ACHN (cell line): ENCODE results near the gene PRF1.
"Not testable (repeated sequence)": the region's sequence is repeated elsewhere in the genome, so short reads cannot be mapped to it uniquely, and the experiment has no call there.

Experiments used
- DNase-seq: peaks from one replicate; pipeline ENCODE4 v3.0.0-alpha.2; 2015
- in situ Hi-C: cut with HindIII; loops from 2 replicates; pipeline ENCODE4 v1.10.0; 2017; ENCODE audit warnings: low sequenced_read_pairs, low pct_ligation_motif_present, low pct_unique_long_range_greater_than_20kb

PRF1 gene

DNA sequence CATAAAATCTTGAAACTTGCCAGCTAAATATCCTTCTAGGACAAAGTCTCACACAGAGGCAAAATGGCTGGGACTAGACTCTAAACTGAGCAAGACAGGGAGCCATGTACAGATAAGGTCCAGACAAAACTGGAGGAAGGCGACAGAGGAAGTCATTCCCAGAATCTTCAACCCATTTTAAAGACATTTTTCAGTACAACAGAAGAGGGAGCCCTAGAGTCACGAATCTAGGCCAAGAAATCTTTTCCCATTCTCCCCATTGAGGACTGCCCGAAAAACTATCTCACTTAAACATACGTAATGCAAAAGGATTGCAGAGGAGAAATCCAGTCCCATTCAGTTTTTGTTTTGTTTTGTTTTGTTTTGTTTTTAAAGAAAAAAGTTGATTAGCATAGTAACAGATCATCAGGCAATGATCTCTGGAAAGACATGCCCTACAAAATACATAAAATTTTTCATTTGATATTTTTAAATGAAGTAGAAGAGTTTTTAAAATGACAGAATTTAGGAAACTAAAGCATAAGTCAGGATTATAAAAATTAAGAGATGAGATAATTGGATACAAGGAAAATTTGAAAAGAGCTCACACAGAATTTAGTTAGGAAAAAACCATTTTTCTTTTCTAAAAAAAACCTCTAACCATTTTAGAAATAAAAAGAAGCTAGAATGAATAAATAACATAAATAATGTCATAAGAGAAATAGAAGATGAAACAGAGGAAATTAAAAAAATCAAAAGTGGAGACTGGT is 16.9 kb upstream of the PRF1 start:
- in situ Hi-C loops: no loop called here
- DNase-seq: peak; percentile 49

DNA sequence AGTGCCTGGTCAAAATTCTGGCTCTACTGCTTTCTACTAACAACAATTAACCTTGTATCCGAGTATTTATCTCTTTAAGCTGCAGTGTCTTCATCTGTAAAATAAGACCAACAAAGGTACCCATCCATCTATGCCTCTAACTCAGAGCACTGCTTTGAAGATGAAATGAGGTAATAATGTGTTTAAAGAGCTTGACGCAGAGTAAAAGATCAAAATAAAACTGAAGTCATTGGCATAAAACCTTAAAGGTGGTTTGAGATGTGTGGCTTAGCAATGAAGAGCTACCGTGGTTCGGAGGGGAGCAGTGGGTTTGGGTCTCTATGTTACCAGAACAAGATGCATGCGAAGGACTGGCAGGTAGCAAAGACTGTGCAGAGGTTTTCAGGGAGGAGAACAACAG is 16.1 kb upstream of the PRF1 start:
- in situ Hi-C loops: no loop called here
- no peak for DNase-seq

DNA sequence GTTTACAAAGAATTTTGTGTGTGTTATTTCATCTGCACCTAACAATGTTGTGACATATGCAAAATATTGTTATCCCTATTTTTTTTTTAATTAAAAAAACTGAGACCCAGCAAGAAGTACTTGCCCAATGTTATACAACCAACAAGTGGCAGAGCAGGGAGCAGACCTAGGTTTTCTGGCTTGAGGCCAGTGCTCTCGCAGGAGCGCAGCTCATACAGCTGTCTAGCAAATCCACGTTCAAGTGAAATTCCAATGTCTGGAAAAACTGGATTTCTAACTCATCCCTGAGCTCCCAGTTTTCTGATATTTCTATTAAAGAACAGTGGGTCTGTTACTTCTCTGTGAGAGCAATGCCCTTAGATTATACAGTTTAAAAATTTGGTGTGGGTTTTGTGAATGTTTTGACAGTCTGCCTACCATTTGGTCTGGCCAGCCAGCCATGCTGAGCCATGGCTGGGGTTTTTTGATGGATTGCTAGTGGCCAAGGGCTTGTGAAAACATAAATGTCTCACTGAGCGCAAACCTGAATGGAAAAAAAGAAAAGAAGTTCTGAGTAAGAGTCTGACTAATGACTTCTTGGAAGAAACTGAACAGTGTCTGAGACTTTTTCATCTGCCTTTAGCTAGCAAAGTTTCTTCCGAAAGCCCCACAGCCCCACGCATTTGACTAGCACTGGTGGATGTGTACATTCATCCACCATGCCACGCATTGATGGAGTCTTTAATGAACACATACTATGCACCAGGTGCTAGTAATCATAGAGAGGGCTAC is 15.4 kb upstream of the PRF1 start:
- in situ Hi-C loops: no loop called here
- no peak for DNase-seq

DNA sequence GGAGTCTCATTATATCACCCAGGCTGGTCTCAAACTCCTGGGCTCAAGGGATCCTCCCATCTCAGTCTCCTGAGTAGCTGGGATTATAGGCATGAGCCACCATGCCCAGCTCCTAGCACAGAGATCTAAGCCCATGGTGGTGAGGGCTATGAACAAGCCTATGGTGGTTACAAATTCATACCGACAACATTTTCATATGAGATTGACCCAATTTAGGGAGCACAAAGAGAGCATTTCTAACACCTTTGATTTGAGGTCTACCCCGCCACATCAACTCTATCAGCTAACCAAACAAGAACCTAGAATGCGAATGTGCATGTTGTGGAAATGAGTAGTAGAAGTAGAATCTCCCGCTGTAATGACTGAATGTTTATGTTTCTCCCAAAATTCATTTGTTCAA is 14.2 kb upstream of the PRF1 start:
- DNase-seq: no peak
- in situ Hi-C loops: no loop called here

DNA sequence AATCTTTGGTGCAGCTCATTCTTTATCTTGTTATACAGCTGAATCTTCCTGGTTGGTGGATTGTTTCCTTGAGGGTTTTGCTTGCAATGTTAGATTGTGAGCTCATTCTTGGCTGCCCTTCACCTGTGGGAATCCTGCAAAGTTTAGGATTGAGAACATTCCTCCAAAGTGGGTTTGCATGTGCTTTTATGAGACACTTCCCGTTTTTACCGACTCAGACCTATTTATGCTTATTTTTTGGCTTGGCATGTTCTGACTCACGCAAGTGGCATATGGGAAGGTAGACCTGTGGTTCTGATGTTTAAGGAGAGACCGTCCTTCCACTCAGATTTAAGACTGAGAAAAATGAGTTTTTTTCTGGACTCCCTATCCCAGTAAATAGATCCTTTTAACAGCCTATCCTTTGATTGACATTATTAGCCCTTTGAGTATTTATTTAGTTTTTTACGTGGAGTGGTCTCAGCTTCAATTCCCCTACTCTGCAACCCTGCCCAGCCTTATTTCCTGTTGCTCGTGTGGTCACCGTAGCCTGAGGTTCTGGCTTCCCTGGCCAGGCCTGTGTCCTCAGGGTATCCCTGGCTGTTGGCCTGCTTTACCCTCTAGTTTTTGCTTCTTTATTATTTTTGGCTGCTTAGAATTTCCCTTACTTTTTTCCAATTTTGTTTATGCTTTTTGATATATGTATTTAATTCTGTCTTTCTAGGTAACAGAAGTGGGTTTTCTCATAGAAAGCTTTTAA is 13.4 kb upstream of the PRF1 start:
- DNase-seq: no peak
- in situ Hi-C loops: no loop called here

DNA sequence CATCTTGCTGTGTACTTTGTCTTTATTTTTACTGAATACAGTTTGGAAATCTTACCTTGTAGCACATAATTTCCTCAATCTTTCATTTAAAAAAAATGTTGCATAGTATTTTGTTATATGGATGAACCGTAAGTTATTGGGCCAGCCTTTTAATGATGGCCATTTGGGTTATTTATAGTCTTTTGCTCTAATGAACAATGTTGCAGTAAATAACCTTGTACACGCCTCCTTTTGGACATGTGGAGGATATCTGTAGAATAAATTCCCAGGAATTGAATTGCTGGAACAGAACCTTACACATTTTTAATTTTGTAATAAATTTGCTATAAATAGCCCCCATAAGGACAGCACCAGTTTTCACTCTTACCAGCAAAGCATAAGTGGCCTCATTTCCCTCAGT is 12.7 kb upstream of the PRF1 start:
- no peak for DNase-seq
- in situ Hi-C loops: no loop called here

DNA sequence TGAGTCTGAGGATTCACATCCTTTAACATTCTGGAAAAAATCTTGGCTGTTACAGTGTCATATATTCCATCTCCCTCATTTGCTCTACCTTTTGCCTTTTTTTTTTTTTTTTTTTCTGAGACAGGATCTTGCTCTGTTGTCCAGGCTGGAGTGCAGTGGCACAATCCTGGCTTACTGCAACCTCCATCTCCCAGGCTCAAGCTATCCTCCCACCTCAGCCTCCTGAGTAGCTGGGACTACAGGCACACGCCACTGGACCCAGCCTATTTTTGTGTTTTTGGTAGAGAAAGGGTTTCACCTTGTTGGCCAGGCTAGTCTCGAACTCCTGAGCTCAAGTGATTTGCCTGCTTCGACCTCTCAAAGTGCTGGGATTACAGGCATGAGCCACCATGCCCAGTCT is 11.8 kb upstream of the PRF1 start:
- in situ Hi-C loops, DNase-seq: not testable (repeated sequence)

DNA sequence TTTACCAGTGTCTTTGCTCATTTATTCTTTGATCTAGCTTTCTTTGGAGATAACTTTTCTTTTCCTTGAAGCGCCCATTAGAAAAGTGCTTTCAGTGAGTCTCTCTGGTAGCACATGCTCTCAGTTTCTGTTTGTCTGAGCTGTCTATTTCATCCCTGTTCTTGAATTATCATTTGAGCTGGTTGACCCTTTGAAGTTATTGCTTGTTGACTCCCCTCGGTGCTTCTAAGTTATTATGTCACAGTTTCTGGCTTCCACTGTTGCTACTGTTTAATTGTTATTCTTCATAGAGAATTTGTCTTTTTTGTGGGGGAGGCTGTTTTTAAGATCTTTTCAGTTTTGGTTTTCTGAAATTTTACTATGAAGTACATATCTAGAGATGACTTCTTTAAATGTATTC is 11.4 kb upstream of the PRF1 start:
- in situ Hi-C loops: no loop called here
- no peak for DNase-seq

DNA sequence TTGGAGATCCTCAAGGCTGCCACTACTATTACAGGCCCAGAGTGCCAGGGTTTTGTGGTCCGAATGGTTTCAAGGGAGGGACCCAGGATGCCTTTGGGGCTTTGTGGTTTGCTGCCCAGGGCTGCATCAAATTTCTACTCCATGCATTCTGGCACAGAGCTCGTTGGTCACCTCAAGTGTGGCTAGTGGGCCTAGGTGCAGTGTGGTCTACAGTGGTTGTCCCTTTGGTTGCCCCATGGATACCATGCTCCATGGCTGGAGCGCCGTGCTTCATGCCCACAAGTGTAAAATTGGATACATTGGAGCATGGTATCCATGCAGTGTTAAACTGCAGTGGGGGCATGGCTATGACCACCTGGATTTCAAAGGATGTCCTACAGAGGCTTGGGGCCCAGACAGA is 5.4 kb upstream of the PRF1 start:
- DNase-seq: no peak
- in situ Hi-C loops: no loop called here

DNA sequence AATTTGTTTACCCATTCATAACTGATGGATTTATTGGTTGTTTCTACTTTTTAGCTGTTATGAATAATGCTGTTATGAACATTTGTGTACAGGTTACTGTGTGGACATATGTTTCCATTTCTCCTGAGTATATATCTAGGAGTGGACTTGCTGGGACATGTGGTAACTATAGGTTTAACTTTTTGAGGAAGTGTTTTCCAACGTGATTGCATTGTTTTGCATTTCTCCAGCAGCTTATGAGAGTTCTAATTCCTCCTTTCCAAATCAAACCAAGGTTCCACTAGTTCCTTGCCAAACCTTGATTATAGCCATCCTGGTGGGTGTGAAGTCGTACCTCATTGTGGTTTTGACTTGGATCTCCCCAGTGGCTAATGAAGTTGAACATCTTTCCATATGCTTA is 2.6 kb upstream of the PRF1 start:
- in situ Hi-C loops: no loop called here

DNA sequence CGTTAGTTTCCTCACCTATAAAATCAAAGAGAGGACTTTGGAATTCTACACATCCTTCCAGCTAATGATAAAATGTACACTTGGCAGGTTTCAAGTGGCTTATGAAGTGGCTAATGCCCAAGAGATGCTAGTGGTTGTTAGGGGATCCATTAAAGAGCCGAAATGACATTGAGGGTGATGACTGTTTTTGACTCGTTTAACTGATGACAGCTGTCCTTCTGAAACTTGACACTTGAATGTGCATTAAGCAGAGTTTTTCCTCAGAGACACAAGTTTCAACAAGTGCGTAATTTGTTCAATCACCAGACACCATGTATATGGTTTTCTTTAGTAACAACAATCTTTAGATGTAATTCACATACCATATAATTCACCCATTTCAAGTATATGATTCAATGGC is 1.6 kb upstream of the PRF1 start:
- in situ Hi-C loops: no loop called here
- DNase-seq: no peak

More for the DNA sequence above, 2.6 kb upstream of the PRF1 start:
- DNase-seq: no peak

DNA sequence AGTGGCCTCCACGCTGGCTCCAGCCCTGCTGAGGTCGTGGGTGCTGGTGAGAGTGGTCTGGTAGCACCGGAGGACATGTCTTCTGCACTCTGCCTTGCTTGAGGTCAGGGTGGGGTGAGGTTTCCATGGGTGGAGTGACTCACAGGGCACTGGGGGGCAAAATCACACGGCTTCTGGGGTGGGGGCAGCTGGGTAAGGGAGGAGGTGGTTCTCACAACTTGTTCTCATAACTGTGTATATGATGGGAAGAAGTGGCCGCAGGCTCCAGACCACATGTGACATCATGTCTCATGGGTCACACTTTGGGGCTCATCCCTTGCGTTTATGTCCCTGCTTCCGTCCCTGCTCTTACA is 884 bp upstream of the PRF1 start:
- in situ Hi-C loops: no loop called here
- no peak for DNase-seq

DNA sequence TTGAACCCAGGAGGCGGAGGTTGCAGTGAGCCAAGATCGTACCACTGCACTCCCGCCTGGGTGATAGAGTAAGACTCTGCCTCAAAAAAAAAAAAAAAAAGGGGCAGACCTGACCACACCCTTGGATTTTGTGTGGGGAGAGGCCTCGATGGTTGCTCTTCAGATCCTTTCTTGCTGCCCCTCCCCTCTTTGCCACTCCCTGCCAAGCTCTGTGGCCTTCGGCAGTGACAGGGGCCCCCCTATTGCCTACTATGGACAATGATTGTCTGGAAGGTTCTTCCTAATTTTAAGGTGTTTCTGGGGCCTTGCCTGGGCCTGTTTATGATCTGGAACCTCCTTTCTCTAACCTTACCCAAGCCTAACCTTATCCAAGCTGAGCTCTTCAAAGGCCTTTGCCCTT is 795 bp downstream of the PRF1 start:
- DNase-seq: no peak
- in situ Hi-C loops: no loop called here

DNA sequence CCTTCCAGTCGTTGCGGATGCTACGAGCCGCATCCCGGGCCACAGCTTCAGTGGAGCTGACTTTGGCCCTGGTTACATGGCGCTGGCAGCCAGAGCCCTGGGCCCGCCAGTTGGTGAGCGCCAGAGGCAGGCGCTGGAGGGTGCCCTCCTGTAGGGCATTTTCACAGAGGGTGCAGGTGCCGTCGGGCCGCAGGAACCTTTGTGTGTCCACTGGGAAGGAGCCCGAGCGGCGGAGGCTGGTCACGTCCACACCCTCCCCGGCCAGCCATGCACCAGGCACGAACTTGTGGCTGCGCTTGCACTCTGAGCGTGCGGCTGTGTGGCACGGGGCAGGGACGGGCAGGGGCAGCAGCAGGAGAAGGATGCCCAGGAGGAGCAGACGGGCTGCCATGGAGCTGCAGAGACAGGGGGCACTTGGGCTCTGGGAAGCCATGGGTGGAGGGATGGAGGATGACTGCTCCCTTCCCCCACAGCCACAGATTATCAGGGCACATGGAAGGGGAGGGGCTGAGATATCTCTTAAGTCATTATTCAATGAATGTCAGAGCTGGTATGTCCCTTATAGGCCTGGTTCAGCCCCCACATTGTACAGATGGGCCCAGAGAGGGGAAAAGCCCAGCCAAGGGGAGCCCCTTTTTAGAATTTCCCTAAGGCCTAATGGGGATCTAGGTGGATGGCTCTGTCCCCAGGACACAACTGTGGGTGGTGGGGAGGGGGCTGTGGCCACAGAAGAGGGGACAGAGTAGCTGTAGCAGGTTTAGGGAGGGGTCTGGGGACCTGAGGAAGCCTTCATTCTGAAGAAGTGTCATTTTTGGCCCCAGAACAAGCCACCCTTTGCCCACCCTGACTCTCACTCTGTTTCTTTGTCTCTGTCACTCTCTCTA is 1.8 kb downstream of the PRF1 start:
- in situ Hi-C loops: no loop called here
- DNase-seq: no peak

DNA sequence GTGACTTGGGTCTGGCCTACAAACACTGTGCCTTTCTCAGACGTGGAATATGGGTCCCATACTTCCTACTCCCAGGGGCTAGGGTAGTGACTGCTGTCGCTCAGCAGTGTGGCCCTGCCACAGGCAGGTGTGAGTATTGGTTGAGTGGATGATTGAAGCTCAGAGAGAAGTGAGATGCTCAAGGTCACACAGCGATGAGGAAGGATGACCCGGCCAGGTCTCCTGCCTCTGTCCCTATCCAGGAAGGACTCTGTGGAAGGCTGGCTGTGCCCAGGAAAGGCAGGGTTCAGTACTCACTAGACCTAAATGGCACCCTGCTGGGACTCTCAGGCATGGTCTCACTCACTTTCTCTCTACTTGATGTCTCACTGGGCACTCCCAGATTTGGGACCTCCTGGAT is 2.8 kb downstream of the PRF1 start:
- in situ Hi-C loops: no loop called here
- no peak for DNase-seq

DNA sequence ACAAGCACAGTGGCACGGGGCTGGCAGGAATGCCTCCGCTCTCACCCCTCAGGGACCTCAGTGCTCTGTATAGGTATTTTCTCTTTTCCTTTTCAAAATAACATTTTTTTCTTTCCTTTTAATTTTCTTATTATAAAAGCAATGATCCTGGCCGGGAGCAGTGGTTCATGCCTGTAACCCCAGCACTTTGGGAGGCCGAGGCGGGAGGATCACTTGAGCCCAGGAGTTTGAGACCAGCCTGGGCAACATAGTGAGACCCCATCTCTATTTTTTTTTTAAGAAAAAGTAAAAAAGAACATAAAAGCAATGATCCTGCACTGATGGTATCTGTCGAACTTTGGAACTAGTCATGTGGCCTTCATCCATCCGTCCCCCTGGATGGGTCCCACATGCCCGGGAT is 3.2 kb downstream of the PRF1 start:
- no peak for DNase-seq
- in situ Hi-C loops: no loop called here

DNA sequence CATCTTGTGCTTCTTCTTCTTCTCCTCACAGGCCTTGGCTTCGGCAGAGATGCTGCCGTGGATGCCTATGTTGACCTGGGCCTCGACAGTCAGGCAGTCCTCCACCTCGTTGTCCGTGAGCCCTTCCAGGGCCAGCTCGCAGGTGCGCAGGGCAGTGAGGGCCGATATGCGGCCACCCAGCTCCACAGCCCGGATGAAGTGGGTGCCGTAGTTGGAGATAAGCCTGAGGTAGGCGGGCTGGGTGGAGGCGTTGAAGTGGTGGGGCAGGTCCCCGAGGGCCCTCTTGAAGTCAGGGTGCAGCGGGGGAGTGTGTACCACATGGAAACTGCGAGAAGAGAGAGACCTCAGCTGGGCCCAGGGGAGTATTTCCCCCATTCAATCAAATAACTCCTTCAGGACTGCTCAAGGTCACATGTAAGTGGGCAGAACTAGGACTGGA is 3.7 kb downstream of the PRF1 start:
- DNase-seq: no peak

DNA sequence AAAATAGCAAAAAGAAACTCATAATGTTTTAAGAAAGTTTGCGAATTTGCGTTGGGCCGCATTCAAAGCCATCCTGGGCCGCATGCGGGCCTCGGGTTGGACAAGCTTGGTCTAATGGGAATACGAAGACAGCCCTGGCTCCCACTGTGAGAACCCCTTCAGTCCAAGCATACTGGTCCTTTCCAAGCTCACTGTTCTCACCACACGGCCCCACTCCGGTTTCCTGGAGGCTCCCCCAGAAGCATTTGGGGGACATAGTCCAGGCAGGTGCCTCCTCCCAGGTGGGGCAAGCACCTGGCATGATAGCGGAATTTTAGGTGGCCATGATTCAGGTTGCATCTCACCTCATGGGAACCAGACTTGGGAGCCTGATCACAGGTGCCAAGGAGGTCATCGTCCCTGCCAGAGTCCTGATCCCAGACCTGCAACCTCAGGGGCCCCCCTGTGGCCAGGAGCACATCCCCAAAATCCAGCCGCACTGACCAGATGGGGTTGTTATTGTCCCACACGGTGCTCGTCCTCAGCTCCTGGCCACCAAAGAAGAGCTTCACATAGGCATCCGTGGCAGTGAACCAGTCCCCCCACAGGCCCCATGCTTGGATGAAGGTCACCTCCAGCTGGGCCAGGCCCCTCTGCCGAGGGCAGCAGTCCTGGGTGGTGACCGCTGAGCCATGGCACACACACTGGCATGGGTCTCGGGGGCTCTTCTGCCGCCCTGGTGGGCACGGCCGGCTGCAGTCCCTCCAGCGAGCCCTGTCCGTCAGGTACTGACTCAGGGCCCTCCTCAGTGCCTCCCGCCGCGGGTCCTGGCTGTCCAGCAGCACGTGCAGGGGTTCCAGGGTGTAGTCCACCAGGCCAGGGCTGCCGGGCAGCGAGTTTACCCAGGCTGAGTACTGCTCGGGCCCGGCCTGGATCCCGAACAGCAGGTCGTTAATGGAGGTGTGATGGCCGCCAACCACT is 4.4 kb downstream of the PRF1 start:
- in situ Hi-C loops: no loop called here
- DNase-seq: no peak

More for the DNA sequence above, 3.7 kb downstream of the PRF1 start:
- in situ Hi-C loops: no loop called here
